Gastroesophageal sphincter (tissue), 3 donors: Measurements from ENCODE around the gene REPIN1.

Source experiments
- CTCF ChIP-seq, 4 experiments: fragments of 200-600 bp in 2 of 4; fragments of 450-650 bp in 2 of 4; sonication (generic) in 1 of 4; IDR thresholded peaks; one replicate each; pipeline ENCODE4 v1.5.1; 2017 to 2019; ENCODE audit warnings: antibody characterized with exemption in 4 of 4, mild to moderate bottlenecking in 2 of 4, moderate library complexity in 2 of 4
- POLR2A ChIP-seq, 2 donors: fragments of 450-650 bp; IDR thresholded peaks; one replicate each; pipeline ENCODE4 v1.6.1; 2017; ENCODE audit warnings: antibody characterized with exemption in 2 of 2, mild to moderate bottlenecking in 2 of 2, moderate library complexity in 1 of 2
- POLR2AphosphoS5 ChIP-seq: sonication (generic); formaldehyde crosslinking; IDR thresholded peaks from one replicate; pipeline ENCODE4 v1.6.1; 2017; ENCODE audit warnings: antibody characterized with exemption

GRCh38 chr7:150361402-150361801 is 7.2 kb upstream of the REPIN1 start:
- TF ChIP-seq CTCF (IDR thresholded peaks at IDR 0.05) (no peak), POLR2AphosphoS5 (no peak), POLR2A (IDR thresholded peaks at IDR 0.05) (no peak)
